ENCODE results near the gene HNRNPD.

Gene HNRNPD

GRCh38 chr4:82373816-82374625 is at the start of gene HNRNPD (continued):
- TF ChIP-seq GFI1B (tag by site-specific recombination; IDR thresholded peaks at IDR 0.05) (peak; percentile 81; the same call in 1 of the 2 replicates), ZNF549 (tag by site-specific recombination; IDR thresholded peaks at IDR 0.05) (no peak), ZNF274 (IDR thresholded peaks at IDR 0.05; ENCODE audit: low read length) (no peak), ZNF274 (tag by site-specific recombination; IDR thresholded peaks at IDR 0.05; ENCODE audit: borderline replicate concordance) (no peak), KLF10 (tag by site-specific recombination; IDR thresholded peaks at IDR 0.05) (peak; percentile 91), YY1 (tag by site-specific recombination; IDR thresholded peaks at IDR 0.05) (peak; percentile 92), YY2 (tag by site-specific recombination; IDR thresholded peaks at IDR 0.05) (peak; percentile 85), ZFHX2 (tag by site-specific recombination; conservative IDR thresholded peaks at IDR 0.05) (peak; percentile 87), ZNF660 (tag by site-specific recombination; IDR thresholded peaks at IDR 0.05) (peak; percentile 100), ZNF571 (tag by site-specific recombination; IDR thresholded peaks at IDR 0.05) (no peak), ZNF140 (tag by site-specific recombination; IDR thresholded peaks at IDR 0.05) (no peak), ZNF521 (tag by site-specific recombination; IDR thresholded peaks at IDR 0.05) (no peak), ZNF518A (tag by site-specific recombination; conservative IDR thresholded peaks at IDR 0.05; ENCODE audit: low read depth) (peak; percentile 80), ZNF843 (tag by site-specific recombination; IDR thresholded peaks at IDR 0.05) (peak; percentile 82), ZNF48 (tag by site-specific recombination; IDR thresholded peaks at IDR 0.05) (no peak), ZNF596 (tag by site-specific recombination; IDR thresholded peaks at IDR 0.05) (peak; percentile 54; the same call in 1 of the 2 replicates), MEIS1 (CRISPR knock-in tag; IDR thresholded peaks at IDR 0.05; ENCODE audit: borderline replicate concordance) (no peak), ZNF169 (tag by site-specific recombination; IDR thresholded peaks at IDR 0.05) (0 out of 2 replicates have a peak, but pooled peaks have one; percentile 18), ZNF530 (tag by site-specific recombination; IDR thresholded peaks at IDR 0.05; ENCODE audit: low read depth) (no peak), ZNF280C (tag by site-specific recombination; IDR thresholded peaks at IDR 0.05) (no peak), ZNF654 (tag by site-specific recombination; IDR thresholded peaks at IDR 0.05; ENCODE audit: low read depth) (no peak), ZNF624 (tag by site-specific recombination; IDR thresholded peaks at IDR 0.05) (no peak), ZFP69B (tag by site-specific recombination; IDR thresholded peaks at IDR 0.05) (peak; percentile 77; the same call in 1 of the 2 replicates), SCRT1 (tag by site-specific recombination; IDR thresholded peaks at IDR 0.05; ENCODE audit: borderline replicate concordance) (no peak), ZNF16 (tag by site-specific recombination; IDR thresholded peaks at IDR 0.05; ENCODE audit: low read depth) (no peak), BCL6B (tag by site-specific recombination; IDR thresholded peaks at IDR 0.05) (peak; percentile 99), GLI2 (tag by site-specific recombination; IDR thresholded peaks at IDR 0.05; ENCODE audit: borderline replicate concordance, low read depth) (0 out of 2 replicates have a peak, but pooled peaks have one; percentile 7)
- TF ChIP-seq, protein P1, sequence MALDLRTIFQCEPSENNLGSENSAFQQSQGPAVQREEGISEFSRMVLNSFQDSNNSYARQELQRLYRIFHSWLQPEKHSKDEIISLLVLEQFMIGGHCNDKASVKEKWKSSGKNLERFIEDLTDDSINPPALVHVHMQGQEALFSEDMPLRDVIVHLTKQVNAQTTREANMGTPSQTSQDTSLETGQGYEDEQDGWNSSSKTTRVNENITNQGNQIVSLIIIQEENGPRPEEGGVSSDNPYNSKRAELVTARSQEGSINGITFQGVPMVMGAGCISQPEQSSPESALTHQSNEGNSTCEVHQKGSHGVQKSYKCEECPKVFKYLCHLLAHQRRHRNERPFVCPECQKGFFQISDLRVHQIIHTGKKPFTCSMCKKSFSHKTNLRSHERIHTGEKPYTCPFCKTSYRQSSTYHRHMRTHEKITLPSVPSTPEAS (tag by site-specific recombination; IDR thresholded peaks at IDR 0.05), result 0 out of 2 replicates have a peak, but pooled peaks have one; percentile 27
- TF ChIP-seq, protein P2, sequence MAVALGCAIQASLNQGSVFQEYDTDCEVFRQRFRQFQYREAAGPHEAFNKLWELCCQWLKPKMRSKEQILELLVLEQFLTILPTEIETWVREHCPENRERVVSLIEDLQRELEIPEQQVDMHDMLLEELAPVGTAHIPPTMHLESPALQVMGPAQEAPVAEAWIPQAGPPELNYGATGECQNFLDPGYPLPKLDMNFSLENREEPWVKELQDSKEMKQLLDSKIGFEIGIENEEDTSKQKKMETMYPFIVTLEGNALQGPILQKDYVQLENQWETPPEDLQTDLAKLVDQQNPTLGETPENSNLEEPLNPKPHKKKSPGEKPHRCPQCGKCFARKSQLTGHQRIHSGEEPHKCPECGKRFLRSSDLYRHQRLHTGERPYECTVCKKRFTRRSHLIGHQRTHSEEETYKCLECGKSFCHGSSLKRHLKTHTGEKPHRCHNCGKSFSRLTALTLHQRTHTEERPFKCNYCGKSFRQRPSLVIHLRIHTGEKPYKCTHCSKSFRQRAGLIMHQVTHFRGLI (tag by site-specific recombination; IDR thresholded peaks at IDR 0.05), result peak; percentile 28; the same call in 1 of the 2 replicates
